NCI-H774 (cell line): ENCODE measurements around the gene IL17RD.
A peak's percentile ranks its signal among the peaks of the same experiment; 100 is the strongest.

Experiments
- DNase-seq: peaks from one replicate; lab custom pipeline; 2025; lab: John Stamatoyannopoulos, UW

IL17RD gene

DNA sequence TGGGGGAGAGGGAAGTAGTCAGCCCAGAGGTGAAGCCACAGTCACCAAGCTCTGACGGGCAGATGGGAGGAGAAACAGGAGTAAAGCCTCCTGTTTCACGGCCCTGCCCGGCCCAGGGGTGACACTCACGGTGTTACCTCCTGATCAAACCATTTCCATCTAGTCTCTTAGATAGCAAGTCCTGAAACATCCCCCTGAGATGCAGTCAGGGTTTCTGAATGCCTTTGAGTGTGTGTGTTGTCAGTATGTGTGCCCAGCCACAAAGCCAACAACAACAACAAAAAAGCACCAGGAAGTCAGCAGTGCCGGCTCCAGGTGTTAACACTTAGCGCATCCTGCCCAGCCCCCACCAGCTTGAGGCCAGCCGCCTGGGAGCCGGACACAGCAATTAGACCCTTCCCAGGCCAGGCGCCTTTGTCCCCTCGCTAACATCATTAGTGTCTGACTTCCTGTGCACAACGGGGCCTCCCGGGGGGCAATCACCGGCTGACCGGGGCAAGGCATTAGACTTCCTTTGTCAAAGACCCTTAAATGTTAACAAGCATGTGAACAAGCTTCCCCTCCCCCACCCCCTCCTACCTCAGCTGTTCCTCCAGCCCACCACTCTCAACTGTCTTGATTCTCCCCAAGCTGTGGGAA, 34.5 kb downstream of the IL17RD start:
- peak; percentile 21 for DNase-seq

DNA sequence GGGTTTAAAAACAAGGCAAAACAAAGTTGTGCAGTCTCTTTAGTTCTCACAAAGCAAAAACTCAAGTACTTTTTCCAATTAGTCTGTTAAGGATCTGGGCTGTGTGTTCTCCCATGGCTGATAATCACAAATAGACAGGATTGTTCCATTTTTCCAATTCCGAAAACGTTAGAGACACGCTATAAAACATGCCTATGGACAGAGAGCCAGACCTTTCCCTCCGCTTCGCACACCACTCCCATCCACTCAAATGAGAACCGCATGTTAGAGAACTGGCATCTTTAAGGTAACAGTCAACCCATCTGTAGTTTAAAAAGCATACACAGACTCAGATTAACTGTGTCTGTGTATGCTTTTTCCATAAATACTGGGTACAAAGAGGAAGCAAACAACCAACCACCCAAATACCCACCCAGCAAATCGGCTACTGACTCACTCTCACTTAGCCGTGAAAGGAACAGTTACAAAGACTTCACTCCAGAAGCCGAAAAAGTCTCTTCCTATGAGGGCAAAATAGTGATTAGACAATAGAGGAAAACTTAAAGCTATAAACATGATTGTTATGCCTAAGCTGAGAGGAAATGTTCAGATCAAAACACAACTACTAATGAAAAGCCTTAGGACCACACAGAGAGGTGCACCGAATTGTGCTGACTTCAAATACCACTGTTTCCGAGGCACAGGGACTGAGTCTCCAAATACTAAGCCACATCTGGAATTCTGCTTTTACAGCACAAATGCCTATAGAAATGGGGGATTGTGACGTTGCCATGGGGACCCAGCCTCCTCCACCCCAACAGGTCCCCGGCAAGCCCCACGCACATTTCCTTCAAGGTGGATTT, 36.1 kb downstream of the IL17RD start:
- DNase-seq: no peak

DNA sequence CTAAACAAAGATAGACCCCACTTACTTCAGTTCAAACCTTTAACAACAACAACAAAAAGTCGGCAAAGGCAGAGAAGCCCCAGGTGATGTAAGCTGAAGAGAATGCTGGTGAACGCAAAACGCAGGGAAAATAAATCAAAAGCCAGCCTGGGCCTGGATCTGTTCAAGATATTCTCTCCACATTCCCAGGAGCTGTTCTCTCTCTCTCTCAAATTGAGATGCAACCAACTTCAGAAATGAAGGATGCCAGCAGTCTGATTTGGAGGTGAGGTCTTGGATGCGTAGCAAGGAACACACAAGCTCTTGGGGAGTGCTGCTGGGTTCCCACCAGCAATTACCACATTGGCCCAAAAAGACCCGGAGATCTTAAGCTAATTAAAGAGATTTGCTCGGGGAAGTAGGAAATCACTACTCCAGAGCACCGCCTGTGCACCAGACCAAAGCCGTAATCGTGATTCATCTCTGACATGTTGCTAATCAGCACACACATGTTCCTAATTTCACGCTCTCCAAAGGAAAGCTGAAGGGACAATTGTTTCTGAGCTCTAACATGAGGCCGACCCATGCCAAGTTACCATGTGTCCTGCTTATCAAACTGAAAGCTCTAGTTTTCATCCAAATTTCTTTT, 37.1 kb downstream of the IL17RD start:
- no peak for DNase-seq

DNA sequence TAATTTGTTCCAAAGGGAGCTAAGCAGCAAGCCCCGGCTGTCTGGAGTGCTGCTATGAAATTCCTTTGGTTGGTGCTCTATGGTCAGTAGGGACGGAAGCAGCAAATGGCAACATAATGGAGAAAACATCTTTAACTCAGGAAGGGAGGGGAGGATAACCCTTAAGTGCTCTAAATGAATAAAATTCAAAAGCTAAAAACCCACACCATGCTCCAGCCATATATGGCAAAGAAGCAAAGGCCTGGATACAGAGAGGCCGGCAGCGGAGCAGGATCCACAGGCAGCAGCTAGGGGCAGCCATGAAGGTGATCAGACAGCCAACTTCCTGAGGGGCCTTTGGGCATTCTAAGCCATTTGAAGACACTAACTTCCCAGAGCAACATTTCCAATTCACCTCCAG, 38.9 kb downstream of the IL17RD start:
- no peak for DNase-seq

DNA sequence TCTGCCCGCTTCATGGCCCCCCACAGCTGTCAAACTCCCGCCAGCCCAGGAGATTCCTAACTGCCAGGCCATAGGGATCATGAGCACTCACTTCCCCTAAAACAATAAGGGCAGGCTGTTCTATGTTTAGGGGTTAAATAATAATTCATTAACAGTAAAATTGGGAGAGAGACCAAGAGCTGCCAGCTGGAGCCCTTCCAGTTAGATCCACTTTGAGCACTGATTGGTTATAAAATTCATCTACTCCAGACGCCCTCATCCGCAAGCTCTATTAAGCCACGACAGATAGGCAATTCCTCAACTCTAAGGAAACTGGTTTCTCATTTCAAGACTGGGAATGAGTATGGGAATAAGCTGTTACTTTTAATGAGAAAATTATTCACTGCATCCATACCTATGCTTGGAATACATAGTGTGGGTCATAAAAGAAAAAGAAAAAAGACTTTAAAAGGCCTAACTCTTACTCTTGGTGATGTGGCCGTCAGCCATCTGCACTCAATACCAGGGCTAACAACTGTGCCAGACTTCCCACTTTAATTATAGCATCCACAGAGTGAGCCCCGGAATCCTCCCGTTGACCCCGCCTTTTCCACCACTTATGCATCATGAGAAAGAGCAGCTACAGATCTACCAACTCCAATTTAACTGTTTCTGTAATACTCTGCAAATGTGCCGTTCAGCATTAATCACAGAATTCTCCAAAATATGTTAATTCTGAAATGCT, 44.5 kb downstream of the IL17RD start:
- DNase-seq: no peak

DNA sequence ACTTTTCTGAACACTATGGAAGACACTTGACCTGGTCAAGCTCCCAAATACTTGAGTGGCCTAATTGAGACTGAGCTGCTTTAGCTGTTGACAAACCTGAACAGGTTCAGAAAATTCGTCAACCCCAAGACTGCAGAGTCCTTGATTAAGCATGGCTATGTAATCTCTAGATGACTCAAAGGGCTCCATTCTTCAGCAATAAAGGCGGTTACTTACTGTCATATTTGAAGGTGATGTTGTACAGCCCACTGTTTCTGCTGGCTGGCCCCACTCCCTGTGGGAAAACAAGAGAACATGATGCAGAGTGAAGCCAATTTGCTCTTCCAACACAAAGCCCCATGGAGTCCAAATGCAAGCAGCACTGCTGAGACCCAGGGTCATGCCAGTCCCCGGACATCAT, 45.1 kb downstream of the IL17RD start:
- no peak for DNase-seq

DNA sequence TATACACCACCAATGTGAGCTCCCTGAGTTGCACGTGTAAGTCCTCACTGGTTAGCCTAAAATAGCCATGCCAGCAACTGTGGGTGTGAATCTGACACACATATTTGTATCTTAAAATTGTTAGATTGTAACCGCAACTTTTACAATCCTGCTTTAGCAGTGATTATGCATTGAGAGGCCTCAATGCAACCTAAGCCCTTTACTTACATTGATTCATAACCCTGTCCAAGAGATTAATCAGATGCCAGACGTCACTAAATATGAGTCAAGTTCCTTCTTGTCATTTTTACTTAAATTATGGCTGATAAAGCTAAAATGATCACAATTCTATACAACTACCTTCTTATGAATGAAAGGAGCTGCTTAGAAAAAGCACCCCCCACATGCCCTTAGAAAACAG, 46.9 kb downstream of the IL17RD start:
- DNase-seq: no peak

DNA sequence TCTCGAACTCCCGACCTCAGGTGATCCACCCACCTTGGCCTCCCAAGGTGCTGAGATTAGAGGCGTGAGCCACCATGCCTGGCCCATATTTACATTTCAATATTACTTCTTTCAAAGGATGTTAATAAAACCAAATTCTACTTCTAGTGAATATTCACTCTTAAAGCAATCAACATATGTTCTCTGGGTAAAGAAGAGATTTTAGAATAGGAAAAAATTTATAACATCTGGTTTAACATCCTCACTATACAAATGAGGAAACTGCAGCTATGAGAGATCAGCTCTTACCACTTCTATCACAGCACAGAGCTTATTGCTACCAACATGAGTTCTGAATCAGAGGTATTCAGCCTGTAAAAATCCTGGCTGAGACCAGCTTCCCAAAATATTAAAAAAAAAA, 48.7 kb downstream of the IL17RD start:
- DNase-seq: no peak

DNA sequence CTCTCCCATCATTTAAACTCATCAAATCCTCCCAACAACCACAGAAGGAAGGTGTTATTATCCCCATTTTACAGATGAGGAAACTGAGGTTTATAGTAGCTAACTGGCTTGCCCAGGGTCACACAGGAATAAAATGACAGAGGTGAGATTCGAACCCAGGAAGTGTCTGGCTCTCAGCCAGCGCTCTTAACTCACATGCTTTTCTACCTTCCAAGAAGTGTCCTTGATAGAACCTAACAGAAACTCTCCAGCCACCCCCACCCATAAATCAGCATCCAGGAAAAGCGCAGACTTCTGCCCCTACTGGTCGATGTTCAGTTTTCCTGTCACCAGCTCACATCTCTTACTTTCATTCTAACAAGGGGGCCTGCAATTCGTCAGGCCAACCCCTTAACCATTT, 52.9 kb downstream of the IL17RD start:
- no peak for DNase-seq

DNA sequence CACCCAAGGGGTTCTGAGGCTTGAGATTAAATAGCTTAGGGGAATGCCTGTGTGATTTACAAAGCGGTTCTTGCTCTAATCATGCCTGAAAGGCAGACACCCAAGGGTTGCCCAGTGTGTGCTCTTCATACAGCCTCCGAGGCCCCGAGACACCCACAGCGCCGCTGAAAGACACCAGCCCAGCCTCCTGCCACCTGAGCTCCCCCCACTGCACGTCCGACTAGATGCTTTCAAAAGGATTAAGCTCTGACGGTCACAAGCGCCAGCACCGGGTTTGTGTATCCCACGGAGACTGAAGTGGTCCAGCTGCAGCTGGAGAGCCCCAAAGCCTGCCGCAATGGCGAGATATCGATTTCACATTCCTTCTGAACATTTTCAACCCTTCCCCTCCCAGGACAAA, 54.4 kb downstream of the IL17RD start:
- no peak for DNase-seq

DNA sequence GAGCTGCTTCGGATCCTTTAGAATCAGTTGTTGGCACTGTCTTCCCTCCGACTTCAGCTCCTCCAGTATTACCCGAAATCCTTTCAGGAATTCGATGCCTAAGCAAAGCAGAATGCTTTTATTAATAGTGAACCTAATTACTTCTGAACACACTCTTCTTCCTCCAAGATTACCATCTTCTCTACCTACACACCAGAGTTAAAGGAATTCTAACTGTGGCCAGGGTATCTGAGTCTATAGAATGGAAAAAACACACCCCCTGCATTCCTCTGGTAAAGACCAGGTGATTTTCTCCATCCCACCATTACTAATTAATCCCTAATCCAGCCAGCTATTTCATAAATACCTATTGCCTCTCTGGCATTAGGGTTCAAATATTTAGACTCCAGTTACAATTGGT, 54.9 kb downstream of the IL17RD start:
- DNase-seq: no peak

DNA sequence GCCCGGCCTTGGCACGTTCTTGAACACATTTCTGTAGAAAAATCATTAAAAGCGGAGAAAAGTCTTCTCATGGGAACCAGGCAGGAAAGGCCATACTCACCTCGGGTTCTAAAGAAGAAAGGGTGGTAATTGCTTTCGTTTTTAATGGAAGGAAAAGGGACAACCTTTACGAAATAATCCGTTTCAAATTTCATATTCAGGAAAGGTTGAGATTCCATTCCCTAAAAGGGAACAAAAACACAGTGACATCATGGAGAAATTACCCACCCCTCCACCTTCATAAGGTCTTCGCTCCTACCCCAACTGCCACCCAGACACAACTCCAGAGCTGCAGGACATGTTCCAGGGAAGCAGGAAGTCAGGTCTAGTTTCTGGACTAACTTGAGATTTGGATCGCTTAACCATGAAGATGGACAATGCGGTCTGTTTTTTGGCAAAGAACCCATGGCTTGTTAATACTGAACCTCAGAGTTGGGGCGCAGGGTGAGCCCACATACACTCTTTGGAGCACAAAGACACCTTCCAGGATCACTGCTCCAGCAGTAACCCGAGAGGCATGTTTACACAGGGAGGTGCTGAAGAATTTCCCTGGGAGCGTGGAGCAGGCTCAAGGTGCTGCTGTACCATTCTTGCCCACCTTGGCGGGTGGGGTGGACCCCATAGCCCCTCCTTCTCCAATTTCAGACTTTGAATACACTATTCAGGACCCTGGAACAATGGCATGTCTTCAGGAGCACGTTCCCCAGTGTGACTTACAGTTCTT, 55.5 kb downstream of the IL17RD start:
- no peak for DNase-seq

DNA sequence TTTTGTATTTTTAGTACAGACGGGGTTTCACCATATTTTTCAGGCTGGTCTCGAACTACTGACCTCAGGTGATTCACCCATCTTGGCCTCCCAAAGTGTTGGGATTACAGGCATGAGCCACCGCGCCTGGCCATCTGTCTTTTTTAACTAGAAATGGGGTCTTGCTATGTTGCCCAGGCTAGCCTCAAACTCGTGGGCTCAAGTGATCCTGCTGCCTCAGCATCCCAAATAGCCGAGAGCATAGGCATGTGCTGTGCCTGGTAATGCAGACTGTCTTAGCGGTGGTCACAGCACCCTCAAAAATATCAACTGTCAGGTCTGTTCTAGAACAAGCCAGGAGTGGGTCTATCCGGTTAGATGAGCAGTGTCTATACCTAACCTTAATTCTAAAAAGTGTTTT, 56.5 kb downstream of the IL17RD start:
- DNase-seq: no peak

DNA sequence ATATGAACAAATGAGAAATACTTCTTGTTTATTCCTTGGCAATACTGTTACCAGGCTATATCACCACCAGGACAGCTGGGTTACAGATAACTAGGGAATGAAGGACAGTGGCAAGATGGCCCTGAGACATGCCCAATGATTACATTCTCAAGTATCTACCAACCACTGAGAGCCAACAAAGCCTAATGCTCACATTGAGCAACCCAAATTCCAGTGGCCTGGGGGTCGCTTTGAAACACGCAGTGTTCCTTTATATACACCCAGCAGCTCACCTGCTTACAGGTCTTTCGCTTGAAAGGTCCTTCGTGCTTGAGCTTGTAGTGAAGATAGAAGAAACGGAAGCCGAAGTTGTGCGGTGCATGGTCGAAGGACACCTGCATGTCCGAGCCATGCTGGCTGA, 59.6 kb downstream of the IL17RD start:
- no peak for DNase-seq

DNA sequence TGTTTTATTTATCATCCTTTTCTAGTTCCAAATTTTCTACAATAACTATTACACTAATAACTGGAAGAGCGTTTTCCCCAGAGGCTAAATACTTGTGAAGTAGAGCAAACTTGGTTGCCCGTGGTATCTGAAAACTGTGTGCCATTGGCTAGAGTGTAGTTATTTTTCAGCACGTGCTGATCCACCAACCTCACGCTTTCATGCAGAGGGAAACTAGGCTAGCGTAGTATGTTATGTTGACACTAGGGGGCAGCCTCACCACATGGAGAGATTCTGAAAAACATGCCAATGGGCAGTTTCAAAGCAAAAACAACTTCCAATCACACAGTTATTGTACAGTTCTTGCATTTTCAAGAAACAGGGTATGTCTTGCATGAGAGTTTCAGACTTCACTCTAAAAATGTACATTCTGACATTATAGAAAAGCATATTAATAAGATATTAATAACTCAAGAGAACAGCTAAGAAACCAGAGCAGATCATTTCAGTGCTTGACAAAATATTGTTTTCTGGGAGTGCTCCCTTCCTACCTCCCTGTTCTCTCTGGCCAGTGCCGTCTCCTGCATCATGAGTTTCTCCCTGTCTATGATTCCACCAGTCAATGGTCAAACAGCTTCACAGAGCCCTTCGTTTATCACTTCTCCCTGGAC, 65.0 kb downstream of the IL17RD start:
- DNase-seq: peak; percentile 16

DNA sequence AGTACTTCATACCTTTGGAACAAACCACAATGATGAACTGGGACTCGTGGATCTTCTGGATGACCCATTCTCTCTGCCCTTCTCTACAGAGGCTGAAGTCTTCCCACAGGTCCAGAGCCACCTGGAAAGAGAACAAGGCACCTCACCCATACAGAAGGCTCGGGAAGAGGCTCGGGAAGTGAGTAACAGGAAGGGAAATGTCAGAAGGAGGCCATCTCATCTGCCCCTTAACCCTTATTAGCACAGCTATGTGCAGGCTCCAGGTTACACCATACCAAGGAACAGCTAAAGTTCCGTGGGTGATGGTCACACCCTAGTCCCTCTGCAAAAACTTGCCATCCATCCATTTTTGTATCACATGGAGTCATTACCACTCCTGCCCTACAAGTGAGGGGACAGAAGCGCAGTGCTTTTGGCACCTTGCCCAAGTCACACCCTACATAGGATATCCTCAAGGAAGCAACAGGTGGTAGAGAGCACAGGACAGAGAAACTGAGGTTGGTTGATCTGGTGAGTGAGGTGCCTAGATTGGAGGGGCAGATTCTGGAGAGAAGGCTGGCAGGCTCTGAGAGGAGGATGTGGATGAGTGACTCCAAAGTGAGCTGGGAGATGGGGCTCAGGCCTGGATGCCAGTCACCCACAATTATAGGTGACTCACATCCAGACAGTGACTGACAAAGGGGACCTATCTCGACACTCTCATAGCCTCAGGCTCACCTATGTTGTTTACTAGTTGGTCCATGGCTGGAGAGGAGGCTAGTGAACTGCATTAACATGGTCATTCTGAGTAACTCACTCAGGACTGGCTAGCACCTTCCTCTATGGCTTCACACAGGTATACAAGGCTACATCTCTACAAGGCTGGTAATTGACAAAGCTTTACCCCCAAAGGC, 66.5 kb downstream of the IL17RD start:
- DNase-seq: no peak

DNA sequence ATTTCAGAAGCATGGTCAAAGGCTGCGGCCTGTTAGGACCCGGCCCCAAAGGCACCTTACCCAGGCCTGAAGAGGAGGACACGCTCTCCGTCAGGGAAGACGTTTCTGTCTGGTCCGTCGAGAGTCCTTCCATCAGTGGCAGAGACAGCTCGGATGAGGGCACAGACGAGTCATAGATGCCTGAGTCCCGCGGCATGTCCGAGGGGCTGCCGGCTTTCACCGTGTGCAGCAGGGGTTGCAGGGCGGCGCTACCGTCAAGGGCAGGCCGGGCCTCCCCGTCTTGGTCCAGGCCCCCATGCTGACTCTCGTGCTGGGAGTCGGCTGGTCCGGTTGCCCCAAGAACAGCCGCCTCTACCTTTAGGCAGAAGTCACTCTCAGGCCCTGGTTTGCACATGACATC, 67.6 kb downstream of the IL17RD start:
- no peak for DNase-seq

DNA sequence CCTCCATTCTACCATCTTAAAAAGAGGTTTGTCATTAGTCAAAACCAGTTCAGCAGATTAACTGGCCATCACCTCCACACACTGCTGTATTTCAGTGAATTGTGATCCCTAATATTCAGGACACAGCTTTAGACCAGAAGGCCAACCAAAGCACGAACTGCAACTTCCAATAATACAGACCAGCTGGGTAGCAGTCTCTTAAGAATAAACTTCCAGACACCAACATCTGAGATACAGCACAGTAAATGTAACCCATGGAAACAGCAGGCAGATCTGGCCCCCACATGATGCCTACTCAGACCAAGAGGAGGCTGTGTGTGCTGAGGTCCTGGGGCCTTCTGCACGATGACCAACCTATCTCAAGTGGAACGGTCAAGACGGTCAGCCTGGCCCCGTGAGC, 69.8 kb downstream of the IL17RD start:
- DNase-seq: no peak

DNA sequence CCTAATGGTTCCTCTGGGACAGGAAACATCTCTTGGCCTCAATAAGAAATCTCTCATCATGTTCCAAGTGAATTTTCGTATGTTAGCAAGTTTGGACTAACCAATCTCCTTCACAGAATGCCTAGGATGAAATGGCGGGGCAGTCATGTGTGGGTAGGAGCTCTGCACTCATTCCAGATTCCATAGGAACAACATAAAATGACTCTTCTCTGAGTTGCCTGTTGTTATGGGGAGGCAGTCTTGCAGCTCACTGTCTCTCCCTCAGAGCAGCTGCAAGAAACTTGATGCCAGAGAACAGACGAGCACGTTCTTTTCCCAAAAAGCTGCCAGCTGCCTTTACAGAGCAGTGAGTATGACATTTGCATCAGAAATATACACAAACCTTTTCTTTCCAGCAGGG, 70.6 kb downstream of the IL17RD start:
- DNase-seq: no peak

DNA sequence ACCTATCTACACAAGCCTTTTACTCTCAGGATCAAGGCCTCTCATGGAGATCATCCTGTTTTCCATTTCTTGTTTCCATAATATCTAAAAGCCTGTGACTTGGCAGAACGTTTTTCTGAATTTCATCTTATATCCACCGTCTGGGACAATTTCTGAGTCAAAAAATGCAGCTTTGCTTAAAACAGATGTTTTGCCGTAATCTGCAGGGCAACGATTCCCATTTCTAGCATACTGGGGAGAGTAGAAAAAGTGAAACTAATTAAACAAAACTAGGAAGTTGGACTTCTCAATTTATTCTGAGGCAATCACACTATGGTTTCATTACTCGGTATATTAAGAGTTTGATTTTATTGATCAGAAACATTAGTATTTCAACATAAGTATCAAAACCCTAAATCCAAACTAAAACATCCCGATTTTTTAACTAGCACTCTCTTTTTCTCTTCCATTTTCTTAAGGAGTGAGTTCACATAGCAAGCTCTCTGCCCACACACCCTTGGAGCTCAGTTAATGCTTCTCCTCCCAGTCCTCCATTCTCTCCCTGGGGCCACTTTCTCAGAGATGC, 71.1 kb downstream of the IL17RD start:
- DNase-seq: no peak
